Measurements from ENCODE around the gene EPS8. TPM values are rescaled to one million over a fixed set of nuclear protein-coding genes. Genes with fewer than 3 reads are reported as not detected.
A peak's percentile ranks its signal among the peaks of the same experiment; 100 is the strongest.
"Not testable (repeated sequence)": the region's sequence is repeated elsewhere in the genome, so short reads cannot be mapped to it uniquely, and the experiment has no call there.

The EPS8 gene
- total and polyA plus RNA-seq, 3 donors from 2014 or later: 40.0 to 81.8 (median 65.3) TPM

DNA sequence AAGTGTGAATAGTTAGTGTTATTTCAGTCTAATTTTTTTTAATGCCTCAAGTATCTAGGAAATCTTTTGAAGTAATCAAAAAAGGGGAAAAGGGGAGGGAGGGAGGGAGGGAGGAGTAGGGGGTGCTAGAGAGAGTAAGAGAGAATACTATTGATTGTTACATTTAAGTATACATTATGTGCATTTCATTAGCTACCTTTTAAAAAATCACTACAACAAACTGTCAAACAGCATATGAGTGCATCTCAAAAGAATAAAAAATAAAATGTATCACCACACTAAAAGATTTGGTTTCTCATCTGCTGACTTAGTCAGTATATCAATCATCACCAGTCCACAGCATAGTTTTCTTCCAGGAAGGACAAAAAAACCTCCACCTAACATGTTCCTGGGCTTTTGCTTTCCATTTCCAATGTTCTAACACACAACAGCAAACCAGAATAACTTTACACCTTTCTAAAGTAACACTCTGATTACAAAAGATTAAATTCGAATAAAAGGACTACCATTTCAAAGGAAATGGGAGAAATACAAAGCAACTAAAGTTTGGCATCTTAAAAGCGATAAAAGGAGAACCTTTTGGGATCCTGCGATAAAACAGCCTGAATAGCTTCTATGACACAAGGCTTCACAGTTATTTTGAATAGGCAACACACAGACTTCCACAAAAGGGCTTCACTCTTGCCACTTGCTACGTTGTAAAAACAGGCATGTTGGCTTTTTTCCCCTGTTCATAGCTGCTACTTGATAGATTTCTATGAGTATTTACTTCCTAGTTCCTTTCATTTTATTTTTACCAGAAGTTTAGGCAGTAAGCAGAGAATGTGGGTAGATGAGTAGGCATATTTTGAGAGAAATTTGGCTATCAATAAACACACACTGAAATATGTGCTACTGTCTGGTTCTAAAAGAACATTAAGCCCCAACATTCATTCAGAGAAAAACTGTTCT is 160.9 kb downstream of the EPS8 start:
- TF ChIP-seq, protein P1, sequence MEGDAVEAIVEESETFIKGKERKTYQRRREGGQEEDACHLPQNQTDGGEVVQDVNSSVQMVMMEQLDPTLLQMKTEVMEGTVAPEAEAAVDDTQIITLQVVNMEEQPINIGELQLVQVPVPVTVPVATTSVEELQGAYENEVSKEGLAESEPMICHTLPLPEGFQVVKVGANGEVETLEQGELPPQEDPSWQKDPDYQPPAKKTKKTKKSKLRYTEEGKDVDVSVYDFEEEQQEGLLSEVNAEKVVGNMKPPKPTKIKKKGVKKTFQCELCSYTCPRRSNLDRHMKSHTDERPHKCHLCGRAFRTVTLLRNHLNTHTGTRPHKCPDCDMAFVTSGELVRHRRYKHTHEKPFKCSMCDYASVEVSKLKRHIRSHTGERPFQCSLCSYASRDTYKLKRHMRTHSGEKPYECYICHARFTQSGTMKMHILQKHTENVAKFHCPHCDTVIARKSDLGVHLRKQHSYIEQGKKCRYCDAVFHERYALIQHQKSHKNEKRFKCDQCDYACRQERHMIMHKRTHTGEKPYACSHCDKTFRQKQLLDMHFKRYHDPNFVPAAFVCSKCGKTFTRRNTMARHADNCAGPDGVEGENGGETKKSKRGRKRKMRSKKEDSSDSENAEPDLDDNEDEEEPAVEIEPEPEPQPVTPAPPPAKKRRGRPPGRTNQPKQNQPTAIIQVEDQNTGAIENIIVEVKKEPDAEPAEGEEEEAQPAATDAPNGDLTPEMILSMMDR (IDR thresholded peaks at IDR 0.05): no peak
- no peak for TF ChIP-seq POLR2A (IDR thresholded peaks at IDR 0.05)
- Histone ChIP-seq H3K4me1 (peaks cover 31% of the 10 kb centered on the region), H3K9me3 (no peaks in the 10 kb centered on the region), H3K27me3 (no peaks in the 10 kb centered on the region), H3K4me3 (no peak overlapping the region), H3K36me3 (ENCODE audit: low read depth, missing control alignments) (no peaks in the 10 kb centered on the region), H3K27ac (peak overlapping the region; percentile 93 to 95)
- intact Hi-C loops (cut with DNase I; ENCODE audit: low total_unique reads): no loop called here
- DNase-seq: no peak
- 23 to 30% methylated on average over 4 of the region's 4 CpGs for WGBS, 2 donors

DNA sequence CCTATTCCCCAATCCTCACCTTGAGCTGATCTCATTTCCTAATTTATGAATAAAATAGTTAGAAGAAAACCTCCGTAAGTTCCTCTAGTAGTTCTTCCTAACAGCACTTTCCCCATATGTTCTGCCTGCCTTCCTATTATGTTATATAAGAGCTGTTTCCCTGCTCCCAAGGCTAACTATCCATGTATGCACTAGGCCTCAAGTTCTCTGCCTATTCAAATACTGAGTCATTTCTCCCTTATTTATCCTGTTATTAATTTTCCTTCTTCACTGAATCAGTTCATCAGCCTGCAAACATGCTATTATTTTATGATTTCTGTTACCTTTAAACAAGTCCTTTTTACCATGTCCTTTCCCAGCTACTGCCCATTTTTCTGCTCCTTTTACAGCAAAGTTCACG is 164.1 kb downstream of the EPS8 start:
- WGBS, 2 donors: 96% methylated on average over 2 of the region's 2 CpGs
- Histone ChIP-seq H3K36me3 (ENCODE audit: low read depth, missing control alignments) (no peaks in the 10 kb centered on the region), H3K4me1 (peaks cover 29% of the 10 kb centered on the region), H3K4me3 (no peak overlapping the region), H3K27me3 (no peaks in the 10 kb centered on the region), H3K27ac (no peak overlapping the region), H3K9me3 (no peaks in the 10 kb centered on the region)
- intact Hi-C loops (cut with DNase I; ENCODE audit: low total_unique reads): no loop called here
- no peak for DNase-seq
- no peak for TF ChIP-seq POLR2A (IDR thresholded peaks at IDR 0.05)
- TF ChIP-seq, protein P1 (IDR thresholded peaks at IDR 0.05): no peak

GRCh38 chr12:15620741-15621539 is 168.2 kb downstream of the EPS8 start:
- no peaks in the 10 kb centered on the region for H3K9me3 ChIP-seq
- 55 to 59% methylated on average over 4 of the region's 4 CpGs for WGBS, 2 donors
- H3K4me1 ChIP-seq: no peaks in the 10 kb centered on the region
- H3K4me3 ChIP-seq: no peak overlapping the region
- no peaks in the 10 kb centered on the region for H3K36me3 ChIP-seq (ENCODE audit: low read depth, missing control alignments)
- no peak for DNase-seq
- H3K27me3 ChIP-seq: no peaks in the 10 kb centered on the region
- intact Hi-C loops (cut with DNase I; ENCODE audit: low total_unique reads): no loop called here
- no peak for TF ChIP-seq POLR2A (IDR thresholded peaks at IDR 0.05)
- TF ChIP-seq, protein P1 (IDR thresholded peaks at IDR 0.05): no peak
- H3K27ac ChIP-seq: no peak overlapping the region

GRCh38 chr12:15616495-15616894 is 172.7 kb downstream of the EPS8 start:
- H3K36me3 ChIP-seq (ENCODE audit: low read depth, missing control alignments); DNase-seq; H3K4me3 ChIP-seq; H3K9me3 ChIP-seq; H3K27me3 ChIP-seq; H3K4me1 ChIP-seq; H3K27ac ChIP-seq; intact Hi-C loops (cut with DNase I; ENCODE audit: low total_unique reads): not testable (repeated sequence)
- 93 to 98% methylated on average over 8 of the region's 8 CpGs for WGBS, 2 donors

- no peak for DNase-seq
These were observed 175.2 kb downstream of the EPS8 start for GRCh38 chr12:15613981-15614380.

More at GRCh38 chr12:15613981-15614380, 175.2 kb downstream of the EPS8 start:
- intact Hi-C loops (cut with DNase I; ENCODE audit: low total_unique reads): no loop called here
- 50 to 68% methylated on average over 1 of the region's 1 CpG for WGBS, 2 donors
- H3K4me1 ChIP-seq: no peaks in the 10 kb centered on the region
- no peak overlapping the region for H3K27ac ChIP-seq
- H3K27me3 ChIP-seq: no peaks in the 10 kb centered on the region
- no peak for TF ChIP-seq POLR2A (IDR thresholded peaks at IDR 0.05)
- TF ChIP-seq, protein P1 (IDR thresholded peaks at IDR 0.05): no peak
- H3K36me3 ChIP-seq (ENCODE audit: low read depth, missing control alignments): no peaks in the 10 kb centered on the region
- no peaks in the 10 kb centered on the region for H3K9me3 ChIP-seq
- no peak overlapping the region for H3K4me3 ChIP-seq
